ENCODE measurements around the gene DLL3. TPM values are rescaled to one million over a fixed set of nuclear protein-coding genes. Genes with fewer than 3 reads are reported as not detected.

The DLL3 gene
- total RNA-seq, 1 experiment from 2014 or later: 0.17 TPM

DNA sequence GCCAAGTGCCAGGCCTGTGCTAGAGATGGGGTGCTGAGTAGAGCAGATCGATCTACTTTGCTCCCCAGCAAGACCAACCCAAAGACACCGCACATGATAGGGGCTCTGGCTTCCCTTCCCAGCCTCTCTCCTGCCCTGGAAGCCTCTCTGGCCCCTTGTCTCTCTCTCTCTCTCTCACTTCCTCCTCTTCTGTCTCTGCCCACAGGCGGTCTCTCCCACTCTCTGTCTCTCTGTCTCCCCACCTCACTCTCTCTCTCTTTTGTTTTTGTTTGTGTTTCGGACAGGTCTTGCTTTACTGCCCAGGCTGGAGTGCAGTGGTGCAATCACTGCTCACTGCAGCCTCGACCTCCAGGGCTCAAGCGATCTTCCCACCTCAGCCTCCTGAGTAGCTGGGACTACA lies 17.5 kb downstream of the DLL3 start:
- Histone ChIP-seq H3K4me2 (ENCODE audit: low read length) (no peak overlapping the region), H2AFZ (ENCODE audit: low read depth, low read length, poor library complexity, severe bottlenecking) (no peak overlapping the region), H3K27ac (ENCODE audit: low read depth, low read length) (no peak overlapping the region), H4K20me1 (ENCODE audit: insufficient read depth) (no peaks in the 10 kb centered on the region), H3K27me3 (ENCODE audit: insufficient read depth, low read length) (no peaks in the 10 kb centered on the region), H3K9me2 (ENCODE audit: insufficient read depth) (no peaks in the 10 kb centered on the region), H3K9ac (ENCODE audit: low read length) (no peak overlapping the region), H3K4me1 (ENCODE audit: control insufficient read depth in 1 of 2, insufficient read depth in 2 of 2, low read length in 2 of 2) (no peaks in the 10 kb centered on the region), H3K9me3 (ENCODE audit: control insufficient read depth in 1 of 2, insufficient read depth in 1 of 2, low read depth in 1 of 2, low read length in 2 of 2) (no peaks in the 10 kb centered on the region), H3K79me2 (ENCODE audit: insufficient read depth, low read length) (no peaks in the 10 kb centered on the region), H3K36me3 (ENCODE audit: control insufficient read depth in 1 of 2, insufficient read depth in 2 of 2, low read length in 2 of 2) (no peaks in the 10 kb centered on the region), H3K4me3 (replicated peaks in 1 of 2; ENCODE audit: low read depth in 1 of 2, low read length in 2 of 2) (no peak overlapping the region)
- DNase-seq (ENCODE audit: low read depth, low spot score) (no peak), ATAC-seq (no peak)
- ChIA-PET RAD21 (ENCODE audit: low non-redundant PET in 1 of 2, low total read pairs in 2 of 2, uncharacterized antibody in 2 of 2, unreplicated experiment in 2 of 2) (no interaction called here), CTCF (no interaction called here), POLR2A (no interaction called here)
- TF ChIP-seq ELF1 (IDR thresholded peaks at IDR 0.05; ENCODE audit: borderline replicate concordance, low read depth): no peak
- TF ChIP-seq SIN3A (IDR thresholded peaks at IDR 0.05; ENCODE audit: low read depth): no peak
- TF ChIP-seq RAD21 (IDR thresholded peaks at IDR 0.05; ENCODE audit: low read depth): no peak
- TF ChIP-seq ZNF274 (IDR thresholded peaks at IDR 0.05; ENCODE audit: low read depth, low read length): no peak
- no peak for TF ChIP-seq FOSL1 (IDR thresholded peaks at IDR 0.05; ENCODE audit: low read depth)
- no peak for TF ChIP-seq EGR1 (IDR thresholded peaks at IDR 0.05; ENCODE audit: low read depth)
- TF ChIP-seq EZH2phosphoT487 (IDR thresholded peaks at IDR 0.05; ENCODE audit: borderline replicate concordance): no peak
- no peak for TF ChIP-seq YY1 (IDR thresholded peaks at IDR 0.05; ENCODE audit: extremely low read depth, insufficient replicate concordance, low read depth, low read length)
- TF ChIP-seq SRF (IDR thresholded peaks at IDR 0.05; ENCODE audit: low read depth): no peak
- no peak for TF ChIP-seq POLR2AphosphoS5 (IDR thresholded peaks at IDR 0.05; ENCODE audit: low read depth, low read length)
- no peak for TF ChIP-seq JUND (IDR thresholded peaks at IDR 0.05)
- TF ChIP-seq TCF7L2 (IDR thresholded peaks at IDR 0.05; ENCODE audit: borderline replicate concordance, extremely low read depth, insufficient read depth, insufficient read length): no peak
- TF ChIP-seq, protein P1, sequence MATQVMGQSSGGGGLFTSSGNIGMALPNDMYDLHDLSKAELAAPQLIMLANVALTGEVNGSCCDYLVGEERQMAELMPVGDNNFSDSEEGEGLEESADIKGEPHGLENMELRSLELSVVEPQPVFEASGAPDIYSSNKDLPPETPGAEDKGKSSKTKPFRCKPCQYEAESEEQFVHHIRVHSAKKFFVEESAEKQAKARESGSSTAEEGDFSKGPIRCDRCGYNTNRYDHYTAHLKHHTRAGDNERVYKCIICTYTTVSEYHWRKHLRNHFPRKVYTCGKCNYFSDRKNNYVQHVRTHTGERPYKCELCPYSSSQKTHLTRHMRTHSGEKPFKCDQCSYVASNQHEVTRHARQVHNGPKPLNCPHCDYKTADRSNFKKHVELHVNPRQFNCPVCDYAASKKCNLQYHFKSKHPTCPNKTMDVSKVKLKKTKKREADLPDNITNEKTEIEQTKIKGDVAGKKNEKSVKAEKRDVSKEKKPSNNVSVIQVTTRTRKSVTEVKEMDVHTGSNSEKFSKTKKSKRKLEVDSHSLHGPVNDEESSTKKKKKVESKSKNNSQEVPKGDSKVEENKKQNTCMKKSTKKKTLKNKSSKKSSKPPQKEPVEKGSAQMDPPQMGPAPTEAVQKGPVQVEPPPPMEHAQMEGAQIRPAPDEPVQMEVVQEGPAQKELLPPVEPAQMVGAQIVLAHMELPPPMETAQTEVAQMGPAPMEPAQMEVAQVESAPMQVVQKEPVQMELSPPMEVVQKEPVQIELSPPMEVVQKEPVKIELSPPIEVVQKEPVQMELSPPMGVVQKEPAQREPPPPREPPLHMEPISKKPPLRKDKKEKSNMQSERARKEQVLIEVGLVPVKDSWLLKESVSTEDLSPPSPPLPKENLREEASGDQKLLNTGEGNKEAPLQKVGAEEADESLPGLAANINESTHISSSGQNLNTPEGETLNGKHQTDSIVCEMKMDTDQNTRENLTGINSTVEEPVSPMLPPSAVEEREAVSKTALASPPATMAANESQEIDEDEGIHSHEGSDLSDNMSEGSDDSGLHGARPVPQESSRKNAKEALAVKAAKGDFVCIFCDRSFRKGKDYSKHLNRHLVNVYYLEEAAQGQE (IDR thresholded peaks at IDR 0.05; ENCODE audit: low read depth): no peak
- TF ChIP-seq POLR2A (IDR thresholded peaks at IDR 0.05; ENCODE audit: borderline replicate concordance, extremely low read depth, insufficient read depth, insufficient read length): no peak
- TF ChIP-seq, protein P2, sequence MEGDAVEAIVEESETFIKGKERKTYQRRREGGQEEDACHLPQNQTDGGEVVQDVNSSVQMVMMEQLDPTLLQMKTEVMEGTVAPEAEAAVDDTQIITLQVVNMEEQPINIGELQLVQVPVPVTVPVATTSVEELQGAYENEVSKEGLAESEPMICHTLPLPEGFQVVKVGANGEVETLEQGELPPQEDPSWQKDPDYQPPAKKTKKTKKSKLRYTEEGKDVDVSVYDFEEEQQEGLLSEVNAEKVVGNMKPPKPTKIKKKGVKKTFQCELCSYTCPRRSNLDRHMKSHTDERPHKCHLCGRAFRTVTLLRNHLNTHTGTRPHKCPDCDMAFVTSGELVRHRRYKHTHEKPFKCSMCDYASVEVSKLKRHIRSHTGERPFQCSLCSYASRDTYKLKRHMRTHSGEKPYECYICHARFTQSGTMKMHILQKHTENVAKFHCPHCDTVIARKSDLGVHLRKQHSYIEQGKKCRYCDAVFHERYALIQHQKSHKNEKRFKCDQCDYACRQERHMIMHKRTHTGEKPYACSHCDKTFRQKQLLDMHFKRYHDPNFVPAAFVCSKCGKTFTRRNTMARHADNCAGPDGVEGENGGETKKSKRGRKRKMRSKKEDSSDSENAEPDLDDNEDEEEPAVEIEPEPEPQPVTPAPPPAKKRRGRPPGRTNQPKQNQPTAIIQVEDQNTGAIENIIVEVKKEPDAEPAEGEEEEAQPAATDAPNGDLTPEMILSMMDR (IDR thresholded peaks at IDR 0.05 in 2 of 3, conservative IDR thresholded peaks at IDR 0.05 in 1 of 3; ENCODE audit: borderline replicate concordance in 1 of 3, insufficient read depth in 1 of 3, low read depth in 2 of 3, low read length in 2 of 3): no peak
- BruUV-seq (replicated peaks): no TSS peak
- intact Hi-C loops (cut with micrococcal nuclease): no loop called here

Data from HCT116 (cell line).